ENCODE data around the gene RUSF1.

The RUSF1 gene

DNA sequence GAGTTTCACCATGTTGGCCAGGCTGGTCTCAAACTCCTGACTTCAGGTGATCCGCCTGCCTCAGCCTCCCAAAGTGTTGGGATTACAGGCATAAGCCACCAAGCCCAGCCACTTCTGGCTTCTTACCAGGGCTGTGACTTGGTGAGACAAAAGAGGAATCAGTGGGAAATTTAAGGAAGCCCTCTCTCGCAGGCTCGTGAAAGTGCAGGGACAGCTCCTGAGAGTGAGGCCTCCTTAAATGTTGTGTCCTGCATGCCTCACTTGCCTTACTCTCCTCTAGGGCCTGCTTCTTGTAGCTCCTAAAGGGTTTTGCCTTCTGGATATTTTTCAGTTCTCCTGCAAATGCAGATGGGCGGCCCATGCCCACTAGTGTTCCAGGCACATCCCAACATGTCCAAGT, 24.7 kb upstream of the RUSF1 start:
- TF ChIP-seq, protein P1, sequence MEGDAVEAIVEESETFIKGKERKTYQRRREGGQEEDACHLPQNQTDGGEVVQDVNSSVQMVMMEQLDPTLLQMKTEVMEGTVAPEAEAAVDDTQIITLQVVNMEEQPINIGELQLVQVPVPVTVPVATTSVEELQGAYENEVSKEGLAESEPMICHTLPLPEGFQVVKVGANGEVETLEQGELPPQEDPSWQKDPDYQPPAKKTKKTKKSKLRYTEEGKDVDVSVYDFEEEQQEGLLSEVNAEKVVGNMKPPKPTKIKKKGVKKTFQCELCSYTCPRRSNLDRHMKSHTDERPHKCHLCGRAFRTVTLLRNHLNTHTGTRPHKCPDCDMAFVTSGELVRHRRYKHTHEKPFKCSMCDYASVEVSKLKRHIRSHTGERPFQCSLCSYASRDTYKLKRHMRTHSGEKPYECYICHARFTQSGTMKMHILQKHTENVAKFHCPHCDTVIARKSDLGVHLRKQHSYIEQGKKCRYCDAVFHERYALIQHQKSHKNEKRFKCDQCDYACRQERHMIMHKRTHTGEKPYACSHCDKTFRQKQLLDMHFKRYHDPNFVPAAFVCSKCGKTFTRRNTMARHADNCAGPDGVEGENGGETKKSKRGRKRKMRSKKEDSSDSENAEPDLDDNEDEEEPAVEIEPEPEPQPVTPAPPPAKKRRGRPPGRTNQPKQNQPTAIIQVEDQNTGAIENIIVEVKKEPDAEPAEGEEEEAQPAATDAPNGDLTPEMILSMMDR (IDR thresholded peaks at IDR 0.05; ENCODE audit: borderline replicate concordance, control extremely low read depth, extremely low read depth, insufficient read depth, missing control alignments), result no peak
- in situ Hi-C loops (cut with MboI; ENCODE audit: low sequenced_read_pairs, unreplicated experiment), result no loop called here
- DNase-seq (ENCODE audit: low spot score), result no peak

DNA sequence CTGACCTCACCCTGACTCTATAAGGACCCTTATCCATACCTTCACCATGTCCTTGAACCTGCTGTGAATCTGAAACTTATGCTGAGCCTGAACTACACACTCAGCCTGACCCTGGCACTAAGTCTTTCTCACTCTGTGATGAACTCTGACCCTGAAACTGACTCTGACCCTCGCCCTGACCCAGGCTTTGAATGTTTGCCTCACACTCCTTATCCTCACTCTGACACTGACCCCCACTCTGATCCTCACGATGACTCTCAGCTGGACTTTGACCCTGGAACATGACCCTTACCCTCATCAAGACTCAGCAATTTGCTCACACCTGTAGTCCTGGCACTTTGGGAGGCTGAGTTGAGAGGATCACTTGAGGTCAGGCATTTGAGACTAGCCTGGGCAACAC, 23.9 kb upstream of the RUSF1 start:
- in situ Hi-C loops (cut with MboI; ENCODE audit: low sequenced_read_pairs, unreplicated experiment), result no loop called here
- no peak for DNase-seq (ENCODE audit: low spot score)
- TF ChIP-seq, protein P1 (IDR thresholded peaks at IDR 0.05; ENCODE audit: borderline replicate concordance, control extremely low read depth, extremely low read depth, insufficient read depth, missing control alignments), result no peak

DNA sequence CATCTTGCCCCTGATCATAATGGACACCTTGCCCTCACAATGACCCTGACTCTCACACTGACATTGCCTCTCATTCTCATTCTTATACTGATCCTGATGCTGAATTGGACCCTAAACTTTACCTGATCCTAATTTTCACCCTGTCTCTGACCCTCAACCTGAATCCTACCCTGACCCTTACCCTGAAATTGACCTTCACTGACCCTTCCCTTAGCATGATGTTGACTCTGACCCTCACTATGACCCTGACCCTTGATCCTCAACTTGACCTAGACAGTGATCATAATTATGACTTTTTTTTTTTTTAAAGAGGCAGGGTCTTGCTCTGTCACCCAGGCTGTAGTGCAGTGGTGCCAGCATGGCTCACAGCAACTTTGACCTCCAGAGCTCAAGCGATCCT, 22.9 kb upstream of the RUSF1 start:
- TF ChIP-seq, protein P1 (IDR thresholded peaks at IDR 0.05; ENCODE audit: borderline replicate concordance, control extremely low read depth, extremely low read depth, insufficient read depth, missing control alignments), result no peak
- in situ Hi-C loops (cut with MboI; ENCODE audit: low sequenced_read_pairs, unreplicated experiment), result no loop called here

DNA sequence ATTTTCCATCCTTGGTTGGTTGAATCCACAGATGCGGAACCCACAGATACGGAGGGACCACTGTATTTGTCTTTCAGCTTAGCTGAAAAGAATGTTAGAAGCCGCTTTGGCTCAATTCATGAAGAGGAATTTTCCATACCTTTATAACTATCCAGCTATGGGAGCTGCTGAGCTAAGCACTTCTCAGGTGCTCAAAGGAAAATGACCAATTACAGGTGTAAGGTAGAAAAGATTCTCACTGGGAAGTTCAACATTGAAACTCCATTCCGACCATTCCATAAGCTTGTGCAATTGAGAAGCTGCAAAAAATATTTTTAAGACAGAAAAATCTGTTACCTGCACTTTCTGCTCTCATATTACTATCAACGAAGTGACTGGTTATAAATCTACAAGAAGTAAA, 22.2 kb upstream of the RUSF1 start:
- DNase-seq (ENCODE audit: low spot score), result no peak
- TF ChIP-seq, protein P1 (IDR thresholded peaks at IDR 0.05; ENCODE audit: borderline replicate concordance, control extremely low read depth, extremely low read depth, insufficient read depth, missing control alignments), result no peak
- in situ Hi-C loops (cut with MboI; ENCODE audit: low sequenced_read_pairs, unreplicated experiment), result no loop called here

More for the DNA sequence above, 22.9 kb upstream of the RUSF1 start:
- no peak for DNase-seq (ENCODE audit: low spot score)

DNA sequence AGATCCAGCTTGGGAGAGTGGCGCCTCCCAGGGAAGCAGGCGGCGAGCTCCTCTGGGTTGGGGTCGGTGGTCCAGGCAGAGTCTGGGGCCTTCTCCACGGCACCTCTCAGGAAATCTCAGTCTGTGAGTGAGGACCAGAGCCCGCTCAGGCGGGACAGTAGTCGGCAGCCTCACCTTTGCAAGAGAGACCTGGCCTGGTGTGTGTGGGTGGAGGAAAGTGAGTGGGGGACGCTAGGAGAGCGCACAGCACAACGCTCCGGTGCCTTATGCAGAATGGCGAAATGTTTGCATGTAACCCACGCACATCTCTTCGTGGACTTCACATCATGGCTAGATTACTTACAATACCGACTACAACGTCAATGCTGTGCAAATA, 21.7 kb upstream of the RUSF1 start:
- in situ Hi-C loops (cut with MboI; ENCODE audit: low sequenced_read_pairs, unreplicated experiment), result no loop called here
- no peak for DNase-seq (ENCODE audit: low spot score)
- TF ChIP-seq, protein P1 (IDR thresholded peaks at IDR 0.05; ENCODE audit: borderline replicate concordance, control extremely low read depth, extremely low read depth, insufficient read depth, missing control alignments), result no peak

DNA sequence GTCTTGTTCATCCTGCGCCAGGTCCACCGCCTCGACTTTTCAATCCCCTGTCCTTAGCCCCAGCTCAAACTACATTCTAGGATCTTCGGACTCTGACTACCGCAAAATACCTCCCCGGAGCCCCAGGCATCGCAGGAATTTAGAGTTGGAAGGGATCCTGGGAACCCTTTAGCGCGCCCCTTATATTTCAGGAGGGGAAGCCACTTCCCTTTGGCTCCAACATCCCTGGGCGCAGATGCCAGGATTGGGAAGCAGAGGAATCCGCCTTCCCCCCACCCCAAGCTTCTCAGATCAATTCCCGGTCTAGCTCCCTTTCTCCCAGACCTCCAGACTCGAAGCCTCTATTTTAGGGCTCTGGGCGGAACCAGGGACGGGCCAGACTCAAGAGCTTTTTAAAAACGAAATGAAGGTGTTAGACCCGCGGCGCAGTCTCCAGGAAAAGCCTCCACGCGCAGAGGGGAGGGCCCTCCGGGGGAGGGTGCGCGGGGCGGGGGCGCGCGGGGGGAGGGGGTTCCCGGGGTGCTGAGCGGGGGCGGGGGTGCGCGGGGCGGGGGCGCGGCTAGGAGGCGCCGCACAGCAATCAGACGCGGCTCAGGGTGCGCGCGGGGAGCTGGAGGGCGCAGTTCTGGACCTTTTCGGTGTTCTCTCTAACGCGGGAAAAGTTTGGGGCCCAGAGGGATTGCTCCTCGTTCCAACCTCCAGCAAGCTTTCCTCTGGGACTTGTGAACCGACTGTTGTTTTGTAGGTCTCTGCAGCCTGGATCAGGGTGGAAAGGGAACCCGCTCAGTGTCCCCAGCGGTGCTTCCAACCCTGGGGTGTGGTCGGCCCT, 21.1 kb upstream of the RUSF1 start:
- DNase-seq (ENCODE audit: low spot score), result no peak
- in situ Hi-C loops (cut with MboI; ENCODE audit: low sequenced_read_pairs, unreplicated experiment), result no loop called here
- TF ChIP-seq, protein P1 (IDR thresholded peaks at IDR 0.05; ENCODE audit: borderline replicate concordance, control extremely low read depth, extremely low read depth, insufficient read depth, missing control alignments), result no peak
